Left cardiac atrium (tissue), 4 donors: ENCODE results near the gene EMP1. TPM values are rescaled to one million over a fixed set of nuclear protein-coding genes. Genes with fewer than 3 reads are reported as not detected.
A peak's percentile ranks its signal among the peaks of the same experiment; 100 is the strongest.

Experiments used
- ATAC-seq, 2 donors: fragments of 200-7000 bp; cut with Tn5 transposase; one replicate each; pipeline ENCODE4 v1.9.1; 2020; ENCODE audit warnings: mild to moderate bottlenecking in 2 of 2, moderate library complexity in 2 of 2
- DNase-seq: peaks from one replicate; pipeline ENCODE4 v3.0.0-alpha.2; 2020
- intact Hi-C, 2 donors: fragments of 100-400 bp; cut with DNase I; formaldehyde crosslinking; loops; one replicate each; pipeline versions ENCODE4 v1.14.1 to v1.15.1; 2022 to 2023
- total RNA-seq, 2 donors: library from RNA; stranded (reverse); fragmentation: NEBNext Ultra II Directional; extraction: Animal tissue kit (Norgen Biotek cat#: 25700); gene quantifications; one replicate each; pipeline ENCODE4 v1.2.1, GENCODE V29; 2021
- donor health status: DM: no; HTN: yes; CAD: no.
- donor health status: DM: no; HTN: yes; CAD: no; lungs with severe emphysema.
- donor health status: DM: yes; HTN: yes; CAD: no.
- donor health status: Dilated cardiomyopathy.

EMP1 gene
- total RNA-seq, 2 donors from 2014 or later: 304 to 477 TPM

DNA sequence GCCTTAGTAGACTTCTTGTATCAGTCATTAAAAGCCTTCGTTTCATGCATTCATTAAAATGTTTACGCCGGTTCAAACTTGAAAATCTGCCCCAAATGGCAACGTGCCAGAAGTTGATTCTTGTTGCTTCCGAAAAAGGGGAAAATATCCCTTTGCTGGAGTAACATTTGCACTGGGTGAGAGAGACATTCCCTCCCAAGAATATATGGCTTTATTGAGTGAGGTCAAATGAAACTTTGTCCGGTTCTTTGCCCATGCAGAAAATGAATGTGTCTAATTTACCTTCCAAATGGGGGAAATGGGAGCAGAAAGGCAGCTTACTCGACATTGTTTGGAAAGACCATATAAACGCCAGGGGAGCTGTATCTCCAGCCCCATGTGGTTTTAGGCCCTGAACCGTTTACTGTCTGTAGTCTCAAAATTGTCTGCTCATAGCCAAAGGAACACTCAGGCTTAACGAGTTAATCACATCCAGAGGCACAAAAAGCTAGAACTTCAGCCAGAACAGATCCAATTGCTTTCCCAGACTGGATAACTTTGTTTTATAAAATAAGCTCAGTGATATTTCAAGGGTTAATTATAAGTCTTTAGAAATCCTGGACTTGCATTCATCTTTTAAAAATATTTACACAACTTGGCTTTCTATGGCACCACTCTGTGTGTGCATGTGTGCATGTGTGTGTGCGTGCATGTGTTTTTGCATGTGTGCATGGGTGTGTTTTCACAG, 2.9 kb upstream of the EMP1 start:
- ATAC-seq (no peak), DNase-seq (no peak)
- intact Hi-C loops: no loop called here

DNA sequence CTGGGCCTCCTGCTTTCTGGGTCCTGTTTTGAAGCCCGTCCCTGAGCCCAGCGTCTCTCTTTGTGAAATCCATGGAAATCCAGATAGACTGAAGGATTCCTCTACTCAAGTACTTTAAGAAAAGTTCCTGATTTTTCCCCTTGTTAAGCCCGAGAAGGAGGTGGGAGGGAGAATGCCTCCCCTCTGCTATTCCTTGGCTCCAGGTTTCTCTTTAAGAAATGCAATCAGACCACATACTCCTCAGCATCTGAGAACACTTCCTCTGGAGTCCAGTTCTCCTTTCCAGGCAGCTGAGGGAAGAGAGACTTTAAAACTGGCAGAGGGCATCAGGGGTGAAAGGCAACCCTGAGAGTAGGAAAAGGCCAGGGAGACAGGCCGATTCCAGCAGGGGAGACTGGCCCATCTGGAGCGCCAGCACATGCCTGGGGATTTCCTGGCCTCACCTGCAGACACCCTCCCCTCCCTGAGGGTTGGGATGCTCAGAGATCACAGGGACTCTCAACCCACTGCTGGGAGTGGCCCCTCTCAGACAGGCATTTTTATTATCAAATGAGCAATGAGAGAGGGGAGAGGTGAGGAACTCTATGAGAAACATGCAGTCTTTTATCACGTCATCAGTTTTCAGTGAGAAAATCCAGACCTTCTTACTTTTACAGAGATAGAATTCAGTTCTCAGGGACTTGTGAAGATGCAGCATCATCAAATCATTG, 2.0 kb upstream of the EMP1 start:
- no peak for ATAC-seq
- DNase-seq: no peak
- intact Hi-C loops: no loop called here

DNA sequence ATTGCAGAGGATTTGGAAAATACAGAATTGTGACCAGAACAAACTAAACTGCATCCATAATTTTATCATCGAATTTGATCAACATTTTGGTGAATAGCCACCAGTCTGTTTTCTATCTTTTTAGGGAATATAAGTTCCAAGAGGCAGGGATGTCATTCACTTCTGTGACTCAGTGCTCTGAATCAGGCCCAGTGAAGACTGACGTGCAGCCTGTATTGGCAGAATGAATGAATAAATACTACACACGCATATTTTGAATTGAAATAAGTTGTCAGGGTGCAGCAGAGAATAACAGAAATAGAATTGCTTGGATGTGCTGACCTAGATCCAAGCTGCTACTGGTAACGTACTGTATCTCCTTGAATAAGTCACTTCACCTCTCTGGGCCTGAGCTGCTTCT, 1.3 kb upstream of the EMP1 start:
- no peak for DNase-seq
- intact Hi-C loops: no loop called here
- ATAC-seq: no peak

DNA sequence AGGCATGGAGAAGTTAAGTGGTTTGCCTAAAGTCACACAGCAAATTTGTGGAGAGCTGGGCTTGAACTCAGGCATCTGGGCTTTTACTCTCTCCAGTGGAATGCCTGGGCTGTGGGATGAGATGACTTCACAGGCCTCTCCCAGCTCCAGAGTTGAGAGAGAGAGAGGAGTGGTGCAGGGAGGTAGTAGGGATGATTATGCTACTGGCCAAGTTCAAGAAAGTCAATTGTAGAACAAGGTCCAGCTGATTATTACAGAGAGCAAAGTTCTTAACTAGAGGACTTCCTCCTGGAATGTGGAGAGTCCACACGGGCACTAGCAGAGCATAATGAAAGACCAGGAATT, 769 bp upstream of the EMP1 start:
- ATAC-seq (peak in 1 of 2 donors; percentile 43), DNase-seq (no peak)
- intact Hi-C loops: loop anchor here in 1 of 2 donors (2.0 kb wide), 1 partner anchor 97 kb away; no protein-coding TSS in a partner anchor

DNA sequence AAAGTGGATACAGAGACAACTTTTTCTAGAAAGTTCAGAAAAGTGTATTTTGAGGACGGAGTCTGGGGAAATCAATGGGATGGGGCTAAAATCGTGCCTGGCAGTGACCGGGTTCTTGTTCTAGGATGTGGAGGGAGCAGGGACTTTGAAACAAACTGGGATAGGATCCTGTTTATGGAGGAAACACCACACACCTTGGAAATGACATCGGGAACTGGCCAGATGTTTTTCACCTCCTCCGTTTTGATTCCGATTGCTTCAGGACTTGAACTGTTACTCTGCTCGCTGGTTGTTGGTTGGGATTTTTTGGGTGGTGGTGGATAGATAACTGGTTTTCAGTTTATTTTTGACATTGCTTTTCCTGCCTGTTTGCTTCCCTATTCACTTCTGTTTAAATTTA, 506 bp downstream of the EMP1 start:
- intact Hi-C loops: loop anchor here in 1 of 2 donors (2.0 kb wide), 1 partner anchor 98 kb away; no protein-coding TSS in a partner anchor
- ATAC-seq (peak in 1 of 2 donors; percentile 0), DNase-seq (no peak)

DNA sequence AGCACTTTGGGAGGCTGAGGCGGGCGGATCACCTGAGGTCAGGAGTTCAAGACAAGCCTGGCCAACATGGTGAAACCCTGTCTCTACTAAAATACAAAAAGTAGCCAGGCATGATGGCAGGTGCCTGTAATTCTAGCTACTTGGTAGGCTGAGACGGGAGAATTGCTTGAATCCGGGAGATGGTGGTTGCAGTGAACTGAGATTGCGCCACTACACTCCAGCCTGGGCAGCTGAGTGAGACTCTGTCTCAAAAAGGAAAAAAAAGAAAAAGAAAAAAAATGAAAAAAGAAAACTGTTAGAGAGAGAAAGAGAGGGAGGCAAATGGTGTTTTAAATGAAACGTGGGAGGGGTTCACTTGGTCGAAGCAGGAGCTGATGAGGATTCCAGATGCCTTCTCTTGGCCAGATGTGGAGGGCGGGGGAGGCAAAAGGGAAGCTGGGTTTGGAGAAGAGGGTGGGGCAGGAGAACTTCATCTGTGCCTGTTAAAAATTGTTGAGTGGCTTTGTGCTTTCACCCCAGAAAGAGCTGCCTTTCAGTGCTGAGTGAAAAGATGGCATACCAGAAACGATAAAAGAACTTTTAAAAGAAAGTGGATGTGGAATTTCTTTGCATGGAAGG, 1.1 kb downstream of the EMP1 start:
- DNase-seq (peak; percentile 64), ATAC-seq (peak; percentile 43 to 64)
- intact Hi-C loops: loop anchor here in 1 of 2 donors (2.0 kb wide), 1 partner anchor 99 kb away; no protein-coding TSS in a partner anchor

DNA sequence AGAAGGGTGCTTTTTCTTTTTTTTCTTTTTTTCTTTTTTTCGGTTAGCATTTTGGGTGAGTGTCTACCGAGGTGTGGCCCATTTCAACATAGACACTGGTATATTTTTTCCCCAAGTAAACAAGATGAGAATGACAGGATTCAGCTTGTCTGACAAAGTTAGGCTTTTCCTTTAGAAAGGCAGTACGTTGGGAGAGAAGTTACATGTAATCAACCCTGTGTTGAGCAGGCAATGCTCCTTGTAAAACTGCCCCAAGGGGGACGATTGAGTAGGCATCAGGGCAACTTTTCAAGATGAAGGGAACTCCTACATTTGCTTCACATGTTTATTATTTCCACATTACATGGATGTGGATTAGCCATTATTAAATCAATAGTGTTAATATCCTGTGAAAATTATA, 1.7 kb downstream of the EMP1 start:
- DNase-seq: no peak
- intact Hi-C loops: no loop called here
- ATAC-seq: no peak

DNA sequence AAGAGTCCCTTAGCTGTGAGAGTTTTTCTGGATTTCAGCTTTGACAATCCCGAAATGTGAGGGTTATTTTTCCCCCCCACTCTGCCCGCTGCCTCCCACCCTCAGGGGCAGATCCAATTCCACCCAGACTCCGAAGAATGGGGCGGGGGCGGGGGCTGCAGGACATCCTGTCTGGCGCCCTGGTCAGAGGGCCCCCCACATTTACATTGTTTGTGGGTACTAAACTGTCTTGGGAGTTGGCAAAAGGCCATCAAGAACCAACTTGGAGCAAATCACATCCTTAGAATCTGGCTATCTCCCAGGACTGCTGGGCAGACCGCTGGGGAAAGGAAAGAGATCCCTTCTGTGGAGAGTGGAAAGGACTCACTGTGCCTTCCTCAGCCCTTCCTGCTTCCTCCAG, 2.4 kb downstream of the EMP1 start:
- ATAC-seq: peak in 1 of 2 donors; percentile 4
- peak; percentile 43 for DNase-seq
- intact Hi-C loops: no loop called here

DNA sequence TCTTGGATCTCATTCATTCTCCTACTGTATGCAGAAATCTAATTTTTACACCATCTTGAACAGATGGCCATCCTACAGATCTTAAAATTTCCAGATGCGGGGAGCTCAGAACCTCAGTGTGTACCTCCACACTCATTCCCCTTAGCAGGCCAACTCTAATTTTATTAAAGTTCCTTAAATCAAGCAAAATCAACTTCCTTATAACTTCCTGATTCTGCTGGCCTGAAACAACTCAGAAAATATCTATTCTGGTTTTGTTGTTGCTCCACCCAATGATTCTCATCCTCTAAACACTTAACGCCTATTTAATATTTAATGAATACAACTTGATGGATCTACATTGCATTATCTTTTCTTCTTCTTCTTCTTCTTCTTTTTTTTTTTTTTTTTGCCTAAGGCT, 3.1 kb downstream of the EMP1 start:
- ATAC-seq (no peak), DNase-seq (no peak)
- intact Hi-C loops: no loop called here

DNA sequence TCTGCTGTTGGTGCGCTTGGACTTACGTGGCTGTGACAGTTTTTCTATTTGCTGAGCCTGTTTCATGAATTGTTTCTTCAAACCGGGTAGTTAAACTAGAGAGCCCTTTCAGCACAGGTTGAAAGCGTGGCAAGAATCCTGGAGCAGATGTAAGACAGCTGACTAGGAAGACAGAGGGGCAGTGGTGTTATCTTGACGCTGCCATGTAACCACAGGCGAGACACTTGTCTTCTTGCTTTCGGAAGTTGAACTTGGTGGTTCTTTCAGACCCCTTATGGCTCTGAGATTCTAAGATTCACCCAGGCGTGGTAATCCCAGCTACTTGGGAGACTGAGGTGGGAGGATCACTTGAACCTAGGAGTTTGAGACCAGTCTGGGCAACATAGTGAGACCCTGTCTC, 4.3 kb downstream of the EMP1 start:
- no peak for ATAC-seq
- DNase-seq: no peak
- intact Hi-C loops: loop anchor here in 1 of 2 donors (5.0 kb wide), 1 partner anchor 104 kb away; no protein-coding TSS in a partner anchor

DNA sequence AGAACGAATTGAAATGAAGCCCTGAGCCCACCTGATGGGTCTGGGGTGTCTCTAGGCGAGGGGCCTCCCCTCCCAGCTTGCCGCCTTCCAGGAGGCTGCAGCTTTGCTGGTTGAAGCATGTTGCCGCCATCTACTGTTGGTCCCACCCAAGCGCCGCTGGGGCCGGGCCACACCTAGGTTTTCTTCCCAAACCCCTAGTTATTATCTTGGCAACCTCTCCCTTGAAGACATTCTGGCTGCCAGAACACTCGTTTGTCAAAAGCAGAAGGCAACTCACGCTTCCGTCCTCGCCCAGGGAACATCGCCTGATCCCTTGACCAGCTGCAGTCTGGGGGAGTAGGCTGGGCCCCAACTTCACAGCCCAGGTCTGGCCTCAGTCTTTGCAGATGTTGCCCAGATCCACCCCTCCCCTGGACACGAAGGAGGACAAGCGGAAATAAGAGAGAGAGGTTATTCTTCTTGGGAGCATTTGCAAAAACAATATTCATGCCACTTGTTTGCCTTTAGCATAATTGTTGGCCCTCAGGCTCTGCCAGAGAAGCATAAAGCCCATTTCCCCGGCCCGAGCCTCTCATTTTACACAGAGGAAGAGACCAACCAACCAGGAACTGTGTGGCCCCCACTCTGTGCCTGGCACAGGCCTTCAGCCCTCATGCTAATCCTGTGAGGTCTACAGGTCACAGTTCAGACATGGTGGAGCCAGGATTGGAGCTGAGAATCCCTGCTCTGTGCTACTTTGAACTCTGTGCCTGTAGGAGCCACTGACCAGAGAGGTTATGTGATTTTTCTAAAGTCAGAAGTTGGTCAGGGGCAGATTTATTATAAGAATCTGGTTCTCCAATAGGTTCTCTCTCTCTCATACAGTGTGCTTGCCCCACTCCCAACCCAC, 6.8 kb downstream of the EMP1 start:
- intact Hi-C loops: loop anchor here in 1 of 2 donors (5.0 kb wide), 1 partner anchor 106 kb away; no protein-coding TSS in a partner anchor
- DNase-seq (peak; percentile 63), ATAC-seq (peak; percentile 45 to 49)

DNA sequence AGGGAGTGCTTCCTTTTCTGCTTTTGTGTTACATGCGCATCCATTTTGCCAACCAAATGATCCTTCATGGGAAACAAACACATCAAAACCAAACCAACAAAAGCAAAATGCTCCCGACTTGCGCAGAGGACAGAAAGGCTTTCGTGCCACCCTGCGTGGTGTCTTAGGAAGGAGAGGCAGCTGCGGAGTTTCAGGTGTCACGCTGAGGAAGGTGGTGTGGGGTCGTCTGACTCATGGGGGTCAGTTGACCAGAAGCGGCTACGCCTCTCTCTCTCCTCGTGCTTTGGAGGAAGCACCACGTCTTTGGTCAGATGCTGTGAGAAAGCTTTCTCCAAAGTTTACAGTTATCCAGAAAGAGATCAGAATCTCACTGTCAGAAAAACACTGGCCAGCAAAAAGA, 7.9 kb downstream of the EMP1 start:
- DNase-seq: no peak
- no peak for ATAC-seq
- intact Hi-C loops: loop anchor here in 1 of 2 donors (5.0 kb wide), 1 partner anchor 107 kb away; no protein-coding TSS in a partner anchor

DNA sequence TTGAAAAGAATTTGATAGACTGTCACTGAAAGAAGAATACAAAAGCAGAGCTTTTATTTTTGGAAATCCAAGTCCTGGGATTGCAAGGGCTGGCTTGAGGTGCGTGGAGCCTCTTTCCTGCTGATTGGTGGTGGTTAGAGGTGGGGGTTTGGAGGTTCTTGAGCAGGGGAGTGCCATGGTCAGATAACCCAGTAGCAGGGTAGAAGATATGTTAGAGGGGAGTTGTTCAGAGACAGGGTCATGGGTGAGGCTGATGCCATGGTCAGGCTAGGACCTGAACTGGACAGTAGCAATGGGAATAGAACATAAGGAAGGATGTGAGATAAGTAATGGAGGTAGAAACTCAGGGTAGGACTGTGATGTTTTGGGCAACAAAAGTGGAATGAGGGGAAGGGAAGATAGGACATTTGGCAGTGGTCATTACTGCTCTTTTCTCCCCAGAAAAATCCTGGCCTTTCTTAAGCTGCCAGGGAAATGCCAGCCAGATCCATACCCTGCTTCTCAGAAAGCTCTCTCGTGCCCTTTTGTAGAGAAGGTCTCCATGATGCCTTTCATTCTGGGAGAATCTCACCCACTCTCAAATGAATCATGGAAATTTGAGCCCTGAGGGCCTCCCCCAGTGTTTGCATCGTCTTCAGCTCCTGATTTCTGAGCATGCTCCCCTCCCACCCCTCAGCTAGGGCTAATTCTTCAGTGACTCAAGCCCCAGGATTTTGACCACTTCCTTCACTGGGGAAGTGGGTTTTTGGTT, 9.5 kb downstream of the EMP1 start:
- DNase-seq (no peak), ATAC-seq (peak in 1 of 2 donors; percentile 55)
- intact Hi-C loops: no loop called here

DNA sequence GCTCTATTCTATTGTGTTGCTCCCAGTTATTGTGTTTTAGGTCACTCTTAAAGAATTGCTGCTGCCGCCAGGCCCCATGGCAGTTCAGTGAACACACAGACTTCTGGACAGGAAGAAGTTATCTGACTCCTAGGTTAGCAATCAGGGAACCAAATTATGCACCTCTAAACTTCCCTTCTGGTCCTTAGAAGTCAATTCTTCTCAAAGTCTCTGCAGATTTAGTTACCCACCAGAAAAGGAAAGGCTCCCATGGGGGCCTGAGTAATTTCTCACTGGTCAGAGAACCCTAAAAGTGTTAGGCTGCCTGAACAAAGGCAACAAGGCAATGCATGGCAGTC, 10.0 kb downstream of the EMP1 start:
- ATAC-seq (no peak), DNase-seq (no peak)
- intact Hi-C loops: no loop called here

DNA sequence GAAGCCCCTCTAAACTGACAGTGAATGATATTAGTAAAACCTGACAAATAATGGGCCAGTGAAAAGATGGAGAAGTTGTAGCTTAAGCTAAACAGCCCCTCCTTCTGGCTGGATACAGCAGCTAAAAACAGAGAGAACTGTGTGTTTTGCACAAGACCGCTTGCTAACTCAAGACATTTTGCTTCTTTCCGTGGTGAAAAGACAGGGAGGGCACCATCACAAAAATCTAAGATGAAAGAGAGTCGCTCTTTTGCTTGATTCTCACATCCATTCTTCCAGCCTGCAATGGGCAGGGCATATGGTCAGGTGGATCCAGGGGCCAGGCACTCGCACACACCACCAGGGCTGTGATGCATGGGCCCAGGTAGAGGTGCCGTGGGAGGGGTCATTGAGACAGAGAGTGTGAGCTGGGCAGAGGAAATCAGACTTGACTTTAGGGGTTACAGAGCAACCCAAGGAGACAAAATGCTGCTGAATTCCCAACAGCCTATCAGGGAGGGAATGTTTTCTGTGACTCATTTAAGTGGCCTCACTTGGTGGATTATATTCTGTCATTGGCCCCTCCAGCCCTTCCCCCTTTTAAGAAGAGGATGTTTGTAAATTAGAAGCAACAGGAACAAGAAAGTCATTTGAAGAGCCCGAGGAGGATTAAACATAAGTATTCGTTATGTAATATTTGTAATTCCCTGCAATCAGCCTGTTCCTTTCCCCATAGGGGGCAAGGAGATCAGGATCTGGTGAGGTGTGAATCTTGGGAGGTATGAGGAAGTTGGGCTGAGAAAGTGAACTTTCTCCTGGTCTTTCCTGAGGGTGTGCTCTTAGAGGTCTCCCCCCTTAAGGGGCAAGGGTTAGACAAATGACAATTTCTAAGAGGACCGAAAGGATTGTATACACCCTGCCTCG, 12.3 kb downstream of the EMP1 start:
- DNase-seq (no peak), ATAC-seq (peak in 1 of 2 donors; percentile 11)
- intact Hi-C loops: no loop called here

DNA sequence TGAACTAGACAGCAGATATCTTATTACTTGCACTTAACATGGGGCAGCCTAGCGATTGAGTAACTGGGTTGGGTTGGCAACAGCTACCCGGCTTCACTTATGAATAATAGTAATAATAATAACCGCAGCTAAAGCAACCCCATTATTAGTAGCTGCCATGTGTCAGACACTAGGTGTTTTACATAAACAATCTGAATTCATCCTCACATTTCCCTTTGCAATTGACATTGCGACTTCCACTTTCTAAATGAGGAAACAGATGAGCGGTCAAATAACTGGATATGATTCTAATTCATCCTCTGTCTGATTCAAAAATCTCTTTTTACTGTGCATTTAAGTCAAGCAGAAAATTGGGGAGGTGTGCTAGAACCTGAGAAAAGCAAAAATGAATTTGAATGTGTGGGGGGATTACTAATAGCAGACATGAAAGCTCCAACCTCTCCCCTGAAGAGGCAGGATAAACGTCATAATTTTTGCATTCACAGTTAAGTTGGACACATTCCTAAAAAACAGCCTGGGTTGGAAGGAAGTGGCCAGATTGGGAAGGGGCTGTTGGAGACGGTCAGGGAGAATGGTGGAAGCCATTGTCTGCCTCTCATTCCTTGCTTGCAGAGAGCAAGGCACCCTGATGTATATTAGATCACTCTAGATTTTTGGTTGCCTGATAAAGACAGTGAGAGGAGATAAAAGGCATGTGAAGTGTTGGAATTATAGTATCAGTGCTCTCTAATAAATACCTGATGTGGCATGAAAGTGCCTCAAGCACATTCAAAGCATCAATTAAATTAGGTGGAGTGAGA, 13.1 kb downstream of the EMP1 start:
- DNase-seq: no peak
- intact Hi-C loops: loop anchor here (5.0 to 10.0 kb wide), 3 partner anchors 207 to 375 kb away; partner anchors contain the start of gene HEBP1 (in 1 of the 2)
- no peak for ATAC-seq
